Measurements from ENCODE around the gene AIG1. TPM values are rescaled to one million over a fixed set of nuclear protein-coding genes. Genes with fewer than 3 reads are reported as not detected.

AIG1 gene
- total RNA-seq, 4 donors from 2014 or later: 40.7 to 56.4 (median 43.6) TPM

GRCh38 chr6:143321491-143322086 lies 260.9 kb downstream of the AIG1 start:
- TF ChIP-seq CTCF (IDR thresholded peaks at IDR 0.05; ENCODE audit: low read depth): no peak

- TF ChIP-seq CTCF (IDR thresholded peaks at IDR 0.05; ENCODE audit: low read depth): no peak
Measured at GRCh38 chr6:143322386-143322785, 261.7 kb downstream of the AIG1 start.

GRCh38 chr6:143323729-143324470 lies 263.2 kb downstream of the AIG1 start:
- TF ChIP-seq CTCF (IDR thresholded peaks at IDR 0.05; ENCODE audit: low read depth): no peak

- TF ChIP-seq CTCF (IDR thresholded peaks at IDR 0.05; ENCODE audit: low read depth): no peak
Measured at GRCh38 chr6:143325379-143326140, 264.9 kb downstream of the AIG1 start.

GRCh38 chr6:143328876-143329275 lies 268.2 kb downstream of the AIG1 start:
- no peak for TF ChIP-seq CTCF (IDR thresholded peaks at IDR 0.05; ENCODE audit: low read depth)

- TF ChIP-seq CTCF (IDR thresholded peaks at IDR 0.05; ENCODE audit: low read depth): no peak
Measured at GRCh38 chr6:143329323-143329722, 268.6 kb downstream of the AIG1 start.

- TF ChIP-seq CTCF (IDR thresholded peaks at IDR 0.05; ENCODE audit: low read depth): no peak
Measured at GRCh38 chr6:143331362-143331761, 270.7 kb downstream of the AIG1 start.
